SK-N-SH (cell line): ENCODE results near the gene CTNND1. TPM values are rescaled to one million over a fixed set of nuclear protein-coding genes. Genes with fewer than 3 reads are reported as not detected.

Experiments
- CHD2 ChIP-seq: fragments of 150-350 bp; IDR thresholded peaks from 2 replicates; pipeline ENCODE4 v1.6.1; 2018; ENCODE audit warnings: low read length; ENCODE audit not compliant: partially characterized antibody
- FOSL2 ChIP-seq: IDR thresholded peaks from 2 replicates; pipeline ENCODE4 v1.4.0; 2012; ENCODE audit warnings: low read depth, mild to moderate bottlenecking, moderate library complexity, borderline replicate concordance
- JUND ChIP-seq: IDR thresholded peaks from 2 replicates; pipeline ENCODE4 v1.4.0; 2012
- MAX ChIP-seq: IDR thresholded peaks from 2 replicates; pipeline ENCODE4 v1.4.0; 2012; ENCODE audit warnings: low read depth
- MEF2A ChIP-seq: IDR thresholded peaks from 2 replicates; pipeline ENCODE4 v1.4.0; 2012; ENCODE audit warnings: low read depth, borderline replicate concordance
- POLR2AphosphoS5 ChIP-seq: IDR thresholded peaks from 2 replicates; pipeline ENCODE4 v1.6.1; 2012; ENCODE audit warnings: low read depth, low read length
- RFX5 ChIP-seq: IDR thresholded peaks from 2 replicates; pipeline ENCODE4 v1.6.1; 2012; ENCODE audit warnings: mild to moderate bottlenecking, improper control_type of control experiment, low read length
- RXRA ChIP-seq: IDR thresholded peaks from 2 replicates; pipeline ENCODE4 v1.4.0; 2012; ENCODE audit warnings: low read depth, mild to moderate bottlenecking, borderline replicate concordance
- SIN3A ChIP-seq: IDR thresholded peaks from 2 replicates; pipeline ENCODE4 v1.6.1; 2012; ENCODE audit warnings: low read depth, mild to moderate bottlenecking, low read length, moderate library complexity, borderline replicate concordance
- SMC3 ChIP-seq: IDR thresholded peaks from 2 replicates; pipeline ENCODE4 v1.6.1; 2012; ENCODE audit warnings: low read depth, low read length, improper control_type of control experiment
- TAF1 ChIP-seq: IDR thresholded peaks from 2 replicates; pipeline ENCODE4 v1.6.1; 2012; ENCODE audit warnings: low read depth, mild to moderate bottlenecking, low read length, moderate library complexity, borderline replicate concordance
- polyA plus RNA-seq, 3 experiments: library from polyadenylated mRNA; depleted of rRNA; stranded (reverse); fragments of >200 nt; gene quantifications; 2 replicates each; pipeline ENCODE4 v1.2.3, GENCODE V29; 2012
- TF ChIP-seq, protein P1 (sequence below): IDR thresholded peaks from 2 replicates; pipeline ENCODE4; 2012
- TF ChIP-seq, protein P2 (sequence below): fragments of 150-350 bp; IDR thresholded peaks from 2 replicates; pipeline ENCODE4 v1.6.1; 2017; ENCODE audit warnings: antibody characterized with exemption, low read length, low read depth, borderline replicate concordance
- TF ChIP-seq, protein P3 (sequence below): IDR thresholded peaks from 2 replicates; pipeline ENCODE4 v1.4.0; 2012; ENCODE audit warnings: low read depth, borderline replicate concordance

The CTNND1 gene
- polyA plus RNA-seq, 1 of the 3 experiments (the other 2 are of a cell fraction): 39.4 TPM

- TF ChIP-seq TAF1 (peak; percentile 90; the same call in 1 of the 2 replicates), RFX5 (peak; percentile 66; the same call in 1 of the 2 replicates), SIN3A (no peak; the same call in 1 of the 2 replicates), JUND (0 out of 2 replicates have a peak, but pooled peaks have one; percentile 1), POLR2AphosphoS5 (peak; percentile 97), RXRA (no peak), CHD2 (peak; percentile 92), MEF2A (no peak), FOSL2 (no peak), SMC3 (no peak), MAX (peak; percentile 70; the same call in 1 of the 2 replicates)
- TF ChIP-seq, protein P1, sequence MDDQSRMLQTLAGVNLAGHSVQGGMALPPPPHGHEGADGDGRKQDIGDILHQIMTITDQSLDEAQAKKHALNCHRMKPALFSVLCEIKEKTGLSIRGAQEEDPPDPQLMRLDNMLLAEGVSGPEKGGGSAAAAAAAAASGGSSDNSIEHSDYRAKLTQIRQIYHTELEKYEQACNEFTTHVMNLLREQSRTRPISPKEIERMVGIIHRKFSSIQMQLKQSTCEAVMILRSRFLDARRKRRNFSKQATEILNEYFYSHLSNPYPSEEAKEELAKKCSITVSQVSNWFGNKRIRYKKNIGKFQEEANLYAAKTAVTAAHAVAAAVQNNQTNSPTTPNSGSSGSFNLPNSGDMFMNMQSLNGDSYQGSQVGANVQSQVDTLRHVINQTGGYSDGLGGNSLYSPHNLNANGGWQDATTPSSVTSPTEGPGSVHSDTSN: peak; percentile 6; the same call in 1 of the 2 replicates
- TF ChIP-seq, protein P2, sequence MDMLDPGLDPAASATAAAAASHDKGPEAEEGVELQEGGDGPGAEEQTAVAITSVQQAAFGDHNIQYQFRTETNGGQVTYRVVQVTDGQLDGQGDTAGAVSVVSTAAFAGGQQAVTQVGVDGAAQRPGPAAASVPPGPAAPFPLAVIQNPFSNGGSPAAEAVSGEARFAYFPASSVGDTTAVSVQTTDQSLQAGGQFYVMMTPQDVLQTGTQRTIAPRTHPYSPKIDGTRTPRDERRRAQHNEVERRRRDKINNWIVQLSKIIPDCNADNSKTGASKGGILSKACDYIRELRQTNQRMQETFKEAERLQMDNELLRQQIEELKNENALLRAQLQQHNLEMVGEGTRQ: no peak
- TF ChIP-seq, protein P3, sequence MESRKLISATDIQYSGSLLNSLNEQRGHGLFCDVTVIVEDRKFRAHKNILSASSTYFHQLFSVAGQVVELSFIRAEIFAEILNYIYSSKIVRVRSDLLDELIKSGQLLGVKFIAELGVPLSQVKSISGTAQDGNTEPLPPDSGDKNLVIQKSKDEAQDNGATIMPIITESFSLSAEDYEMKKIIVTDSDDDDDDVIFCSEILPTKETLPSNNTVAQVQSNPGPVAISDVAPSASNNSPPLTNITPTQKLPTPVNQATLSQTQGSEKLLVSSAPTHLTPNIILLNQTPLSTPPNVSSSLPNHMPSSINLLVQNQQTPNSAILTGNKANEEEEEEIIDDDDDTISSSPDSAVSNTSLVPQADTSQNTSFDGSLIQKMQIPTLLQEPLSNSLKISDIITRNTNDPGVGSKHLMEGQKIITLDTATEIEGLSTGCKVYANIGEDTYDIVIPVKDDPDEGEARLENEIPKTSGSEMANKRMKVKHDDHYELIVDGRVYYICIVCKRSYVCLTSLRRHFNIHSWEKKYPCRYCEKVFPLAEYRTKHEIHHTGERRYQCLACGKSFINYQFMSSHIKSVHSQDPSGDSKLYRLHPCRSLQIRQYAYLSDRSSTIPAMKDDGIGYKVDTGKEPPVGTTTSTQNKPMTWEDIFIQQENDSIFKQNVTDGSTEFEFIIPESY: no peak
Observed at GRCh38 chr11:57761301-57762234, at the start of gene CTNND1 (continued).
